NB4 (cell line): ENCODE measurements around the gene STIM1.

Experiments
- DNase-seq: peaks from one replicate; pipeline ENCODE4 v3.0.0; 2010; ENCODE audit warnings: low read depth
- H3K4me3 ChIP-seq: one replicate; pipeline ENCODE4 v1.5.1; 2011; ENCODE audit warnings: mild to moderate bottlenecking, low read depth, low read length, moderate library complexity
- MYC ChIP-seq: IDR thresholded peaks from 2 replicates; pipeline ENCODE4 v1.6.1; 2011; ENCODE audit warnings: low read depth, low read length
- POLR2A ChIP-seq: IDR thresholded peaks from 2 replicates; pipeline ENCODE4 v1.6.1; 2011; ENCODE audit warnings: mild to moderate bottlenecking; ENCODE audit not compliant: insufficient read length; ENCODE audit errors: extremely low read depth
- TF ChIP-seq, protein P1 (sequence below): IDR thresholded peaks from one replicate; pipeline ENCODE4 v1.5.1; 2012; ENCODE audit warnings: low read depth, low read length
- TF ChIP-seq, protein P2 (sequence below): IDR thresholded peaks from 2 replicates; pipeline ENCODE4 v1.6.1; 2011; ENCODE audit warnings: low read depth, low read length

Gene STIM1

DNA sequence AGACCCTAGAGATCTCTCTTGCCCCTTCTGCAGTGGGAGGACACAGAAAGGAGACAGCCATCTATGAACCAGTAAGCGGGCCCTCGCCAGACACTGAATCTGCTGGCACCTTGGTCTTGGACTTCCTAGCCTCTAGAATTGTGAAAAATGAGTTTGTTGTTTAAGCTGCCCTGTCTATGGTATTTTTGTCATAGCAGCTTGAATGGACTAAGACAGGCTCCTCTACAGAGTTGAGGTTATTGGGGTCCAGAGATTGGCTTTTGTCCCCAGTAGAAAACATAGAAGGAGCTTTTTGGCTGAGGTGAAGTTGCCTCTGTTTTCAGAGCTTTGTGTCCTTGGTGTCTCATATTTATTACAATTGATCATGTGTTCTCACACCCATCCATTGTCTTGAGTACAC is 77.2 kb downstream of the STIM1 start:
- no peak for TF ChIP-seq POLR2A
- TF ChIP-seq, protein P1, sequence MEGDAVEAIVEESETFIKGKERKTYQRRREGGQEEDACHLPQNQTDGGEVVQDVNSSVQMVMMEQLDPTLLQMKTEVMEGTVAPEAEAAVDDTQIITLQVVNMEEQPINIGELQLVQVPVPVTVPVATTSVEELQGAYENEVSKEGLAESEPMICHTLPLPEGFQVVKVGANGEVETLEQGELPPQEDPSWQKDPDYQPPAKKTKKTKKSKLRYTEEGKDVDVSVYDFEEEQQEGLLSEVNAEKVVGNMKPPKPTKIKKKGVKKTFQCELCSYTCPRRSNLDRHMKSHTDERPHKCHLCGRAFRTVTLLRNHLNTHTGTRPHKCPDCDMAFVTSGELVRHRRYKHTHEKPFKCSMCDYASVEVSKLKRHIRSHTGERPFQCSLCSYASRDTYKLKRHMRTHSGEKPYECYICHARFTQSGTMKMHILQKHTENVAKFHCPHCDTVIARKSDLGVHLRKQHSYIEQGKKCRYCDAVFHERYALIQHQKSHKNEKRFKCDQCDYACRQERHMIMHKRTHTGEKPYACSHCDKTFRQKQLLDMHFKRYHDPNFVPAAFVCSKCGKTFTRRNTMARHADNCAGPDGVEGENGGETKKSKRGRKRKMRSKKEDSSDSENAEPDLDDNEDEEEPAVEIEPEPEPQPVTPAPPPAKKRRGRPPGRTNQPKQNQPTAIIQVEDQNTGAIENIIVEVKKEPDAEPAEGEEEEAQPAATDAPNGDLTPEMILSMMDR: no peak
- TF ChIP-seq MYC: no peak
- TF ChIP-seq, protein P2, sequence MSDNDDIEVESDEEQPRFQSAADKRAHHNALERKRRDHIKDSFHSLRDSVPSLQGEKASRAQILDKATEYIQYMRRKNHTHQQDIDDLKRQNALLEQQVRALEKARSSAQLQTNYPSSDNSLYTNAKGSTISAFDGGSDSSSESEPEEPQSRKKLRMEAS: no peak
- H3K4me3 ChIP-seq: no peak overlapping the region
- no peak for DNase-seq

DNA sequence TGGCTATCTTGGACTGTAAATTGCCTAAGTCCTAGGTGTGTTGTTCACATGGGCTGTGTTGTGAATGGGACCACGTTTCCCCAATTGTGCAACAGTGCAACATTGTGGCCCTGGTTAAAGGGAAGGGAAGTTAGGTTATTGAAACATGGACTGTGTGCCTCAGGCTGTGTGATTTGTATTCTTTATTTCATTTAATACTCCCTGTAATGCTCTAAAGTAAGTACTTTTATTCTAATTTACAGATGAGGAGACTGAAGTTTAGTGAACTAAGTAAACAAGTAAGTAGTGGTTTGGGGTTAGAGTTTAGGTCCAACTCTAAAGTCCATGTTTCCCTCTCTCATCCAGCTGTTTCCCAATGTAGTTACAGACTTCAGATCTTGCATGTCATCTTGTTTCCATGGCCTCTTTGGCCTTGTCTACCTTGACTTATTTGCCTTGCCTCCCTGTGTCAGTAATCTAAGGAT is 77.7 kb downstream of the STIM1 start:
- peak; percentile 58 for DNase-seq
- TF ChIP-seq, protein P2: peak; percentile 37; the same call in 1 of the 2 replicates
- no peak for TF ChIP-seq POLR2A
- TF ChIP-seq, protein P1: no peak
- TF ChIP-seq MYC: peak; percentile 47

DNA sequence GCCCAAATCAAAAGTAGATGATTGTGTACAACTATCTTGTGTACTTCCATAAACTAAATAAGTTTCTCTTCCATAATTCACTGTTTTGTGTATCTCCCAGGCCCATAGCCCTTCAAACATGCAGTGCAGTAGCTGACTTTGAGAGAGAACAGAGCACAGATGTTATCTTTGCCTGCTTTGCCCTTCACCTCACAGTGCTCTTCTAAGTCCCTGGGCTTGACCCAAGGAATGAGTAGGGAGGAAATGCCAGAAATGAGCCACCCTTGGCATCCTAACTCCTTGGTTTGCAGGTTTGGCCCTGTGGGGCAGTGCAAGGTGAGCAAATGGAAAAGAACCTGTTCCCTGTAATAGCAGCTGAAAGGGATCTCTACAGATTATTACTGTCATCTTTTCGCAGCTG is 79.2 kb downstream of the STIM1 start:
- H3K4me3 ChIP-seq: no peak overlapping the region
- no peak for DNase-seq
- TF ChIP-seq MYC: no peak
- TF ChIP-seq, protein P2: no peak
- no peak for TF ChIP-seq POLR2A
- TF ChIP-seq, protein P1: no peak

More for the DNA sequence above, 77.7 kb downstream of the STIM1 start:
- H3K4me3 ChIP-seq: no peak overlapping the region

DNA sequence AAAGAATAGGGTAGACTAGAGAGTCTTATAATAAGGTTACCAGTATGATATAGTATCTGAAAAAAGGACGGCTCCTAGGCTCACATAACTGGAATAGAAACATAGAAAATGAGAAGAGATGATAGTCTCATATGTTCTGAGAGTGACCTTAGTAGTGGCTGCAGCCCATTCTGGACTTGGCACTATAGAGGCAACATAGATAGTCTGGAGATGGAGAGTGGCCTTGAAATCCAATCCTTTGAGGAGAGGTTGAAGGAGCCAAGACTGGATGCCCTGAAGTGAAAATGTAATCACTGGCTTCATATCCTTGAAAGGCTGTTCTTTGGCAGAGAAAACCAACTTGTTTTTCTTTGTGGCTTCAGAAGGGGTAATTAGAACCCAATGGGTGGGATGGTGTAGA is 81.1 kb downstream of the STIM1 start:
- no peak overlapping the region for H3K4me3 ChIP-seq
- no peak for DNase-seq
- TF ChIP-seq, protein P2: no peak
- TF ChIP-seq MYC (no peak), POLR2A (no peak)

DNA sequence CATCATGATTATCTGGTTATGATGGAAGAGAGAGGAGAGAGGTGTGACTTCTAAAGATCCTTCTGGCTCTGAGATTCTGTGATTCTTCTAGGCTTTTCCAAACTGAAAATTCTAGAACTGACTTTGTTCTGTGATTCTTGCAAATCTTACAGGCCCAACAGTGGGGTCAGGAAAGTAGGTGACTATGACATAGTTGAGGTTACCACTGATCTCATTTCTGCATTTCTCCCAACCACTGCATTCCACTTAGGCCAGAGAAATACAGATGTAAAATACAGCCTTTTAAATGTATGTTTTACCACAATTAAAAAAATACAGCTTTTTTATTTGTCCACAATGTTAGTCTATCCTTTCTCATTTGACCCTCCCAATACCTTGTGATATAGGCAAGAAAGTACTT is 83.7 kb downstream of the STIM1 start:
- DNase-seq: no peak
- no peak overlapping the region for H3K4me3 ChIP-seq
- no peak for TF ChIP-seq POLR2A
- TF ChIP-seq, protein P2: no peak

DNA sequence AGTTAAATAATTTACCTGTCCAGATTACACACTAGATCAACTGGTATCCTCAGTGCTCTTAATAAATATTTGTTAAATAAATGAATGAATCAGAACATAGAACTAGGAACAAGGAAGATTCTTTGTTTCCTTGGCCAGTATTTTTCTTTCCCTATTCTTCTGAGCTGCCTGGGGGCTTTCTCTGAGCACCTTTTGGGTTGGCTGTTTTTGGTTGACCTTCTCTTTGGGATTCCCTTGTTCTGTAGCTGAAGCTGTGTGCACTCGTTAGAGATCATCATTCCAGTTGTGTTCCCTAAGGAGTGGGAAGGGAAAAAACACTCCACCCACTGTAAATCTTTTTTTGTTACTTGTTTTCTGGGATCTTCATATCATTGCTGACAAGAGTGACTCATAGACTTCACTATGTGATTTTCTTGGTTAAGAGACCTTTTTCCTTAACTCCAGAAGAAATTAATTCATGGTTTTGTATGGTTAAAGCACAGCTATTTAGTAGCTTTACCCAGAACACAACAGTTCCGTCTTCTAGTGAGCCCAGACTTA is 84.3 kb downstream of the STIM1 start:
- no peak for DNase-seq
- TF ChIP-seq, protein P1: no peak
- no peak for TF ChIP-seq POLR2A
- TF ChIP-seq, protein P2: no peak
- no peak for TF ChIP-seq MYC
- no peak overlapping the region for H3K4me3 ChIP-seq
